Mammary epithelial cell (primary cell): ENCODE data around the gene NACA2.

Source experiments
- CTCF ChIP-seq, 2 donors: IDR thresholded peaks in 1 of 2; conservative IDR thresholded peaks in 1 of 2; 2 replicates each; pipeline ENCODE4 v1.5.1; 2011 to 2012; ENCODE audit warnings: inconsistent platforms in 2 of 2, low read length in 2 of 2, mild to moderate bottlenecking in 2 of 2, control low read depth in 1 of 2, low read depth in 1 of 2; ENCODE audit not compliant: insufficient read depth in 1 of 2; ENCODE audit errors: extremely low read depth in 1 of 2
- EZH2 ChIP-seq: IDR thresholded peaks from 2 replicates; pipeline ENCODE4 v1.6.1; 2012; ENCODE audit warnings: low read length, inconsistent platforms, borderline replicate concordance

- TF ChIP-seq EZH2 (no peak), CTCF (conservative IDR thresholded peaks at IDR 0.05 in 1 of 2, IDR thresholded peaks at IDR 0.05 in 1 of 2; ENCODE audit: extremely low read depth in 1 of 2, insufficient read depth in 1 of 2, low read depth in 1 of 2, low read length in 2 of 2) (no peak)
These were observed 43.9 kb downstream of the NACA2 start for GRCh38 chr17:61547113-61547512.
